ENCODE results near the gene WDR62.

GRCh38 chr19:36121486-36122124 lies 66.9 kb downstream of the WDR62 start:
- TF ChIP-seq CTCF (conservative IDR thresholded peaks at IDR 0.05; ENCODE audit: low read length) (no peak), EZH2phosphoT487 (IDR thresholded peaks at IDR 0.05; ENCODE audit: borderline replicate concordance) (no peak)
